ENCODE results near the gene CYP19A1.

The CYP19A1 gene

GRCh38 chr15:51252671-51253070 lies 85.7 kb downstream of the CYP19A1 start:
- DNase-seq = no peak

- DNase-seq = no peak
These were observed 86.8 kb downstream of the CYP19A1 start for GRCh38 chr15:51251556-51251955.

- DNase-seq = no peak
These were observed 88.0 kb downstream of the CYP19A1 start for GRCh38 chr15:51250217-51251011.

GRCh38 chr15:51245628-51246027 lies 92.8 kb downstream of the CYP19A1 start:
- no peak for DNase-seq

GRCh38 chr15:51244423-51244869 lies 94.0 kb downstream of the CYP19A1 start:
- no peak for DNase-seq

GRCh38 chr15:51243774-51244173 lies 94.6 kb downstream of the CYP19A1 start:
- no peak for DNase-seq

- DNase-seq = no peak
These were observed 98.3 kb downstream of the CYP19A1 start for GRCh38 chr15:51240066-51240465.

- DNase-seq = no peak
These were observed 100.6 kb downstream of the CYP19A1 start for GRCh38 chr15:51237816-51238215.

GRCh38 chr15:51234176-51234927 lies 104.0 kb downstream of the CYP19A1 start:
- no peak for DNase-seq

GRCh38 chr15:51232581-51232980 lies 105.8 kb downstream of the CYP19A1 start:
- DNase-seq = no peak

GRCh38 chr15:51229907-51230330 lies 108.5 kb downstream of the CYP19A1 start:
- DNase-seq = no peak

GRCh38 chr15:51227940-51228732 lies 110.3 kb downstream of the CYP19A1 start:
- DNase-seq = no peak

- no peak for DNase-seq
These were observed 111.7 kb downstream of the CYP19A1 start for GRCh38 chr15:51226576-51227210.

GRCh38 chr15:51224428-51224827 lies 114.0 kb downstream of the CYP19A1 start:
- DNase-seq = no peak

- DNase-seq = no peak
These were observed 114.6 kb downstream of the CYP19A1 start for GRCh38 chr15:51223771-51224229.

GRCh38 chr15:51218299-51218938 lies 120.0 kb downstream of the CYP19A1 start:
- DNase-seq = no peak

- no peak for DNase-seq
These were observed 125.5 kb downstream of the CYP19A1 start for GRCh38 chr15:51212909-51213308.

GRCh38 chr15:51212239-51212638 lies 126.2 kb downstream of the CYP19A1 start:
- no peak for DNase-seq

GRCh38 chr15:51205050-51205975 lies 133.1 kb downstream of the CYP19A1 start:
- no peak for DNase-seq

- DNase-seq = no peak
These were observed 134.6 kb downstream of the CYP19A1 start for GRCh38 chr15:51203797-51204196.

GRCh38 chr15:51202783-51203182 lies 135.6 kb downstream of the CYP19A1 start:
- DNase-seq = no peak

Data from activated CD8-positive, alpha-beta memory T cell treated with anti-CD3 and anti-CD28 coated beads, Interleukin-2, amount 50 U/mL, for 4 hours (primary cell).